ENCODE results near the gene MANSC1. TPM values are rescaled to one million over a fixed set of nuclear protein-coding genes. Genes with fewer than 3 reads are reported as not detected.

MANSC1 gene
- total and polyA plus RNA-seq, 2 of the 13 experiments (the other 11 are each of a cell fraction or from before 2014, with no cell fraction given), result 1.9 to 4.2 TPM

- TF ChIP-seq GMEB1 (CRISPR knock-in tag; IDR thresholded peaks at IDR 0.05; ENCODE audit: borderline replicate concordance) (peak; percentile 57; the same call in 1 of the 2 replicates), ZNF580 (CRISPR knock-in tag; IDR thresholded peaks at IDR 0.05; ENCODE audit: borderline replicate concordance, low read depth) (peak; percentile 77; the same call in 1 of the 2 replicates), ZNF230 (CRISPR knock-in tag; IDR thresholded peaks at IDR 0.05) (peak; percentile 39; the same call in 1 of the 2 replicates), ZNF607 (CRISPR knock-in tag; IDR thresholded peaks at IDR 0.05; ENCODE audit: borderline replicate concordance) (peak; percentile 88), HNRNPK (IDR thresholded peaks at IDR 0.05; ENCODE audit: low read depth, low read length, poor library complexity, severe bottlenecking) (peak; percentile 23), ZNF772 (CRISPR knock-in tag; IDR thresholded peaks at IDR 0.05) (peak; percentile 69; the same call in 1 of the 2 replicates), ZNF770 (CRISPR knock-in tag; IDR thresholded peaks at IDR 0.05) (peak; percentile 35; the same call in 1 of the 2 replicates), ZNF891 (CRISPR knock-in tag; IDR thresholded peaks at IDR 0.05) (peak; percentile 26; the same call in 1 of the 2 replicates), ZNF746 (CRISPR knock-in tag; IDR thresholded peaks at IDR 0.05) (0 out of 2 replicates have a peak, but pooled peaks have one; percentile 63), SALL1 (CRISPR knock-in tag; IDR thresholded peaks at IDR 0.05) (peak; percentile 81; the same call in 1 of the 2 replicates), ZNF547 (CRISPR knock-in tag; IDR thresholded peaks at IDR 0.05) (0 out of 2 replicates have a peak, but pooled peaks have one; percentile 30), ZSCAN30 (CRISPR knock-in tag; IDR thresholded peaks at IDR 0.05) (0 out of 2 replicates have a peak, but pooled peaks have one; percentile 47), POLR2AphosphoS5 (IDR thresholded peaks at IDR 0.05; ENCODE audit: low read depth, low read length) (no peak), KDM2A (CRISPR knock-in tag; IDR thresholded peaks at IDR 0.05; ENCODE audit: borderline replicate concordance, low read depth) (peak; percentile 81), ZNF678 (CRISPR knock-in tag; IDR thresholded peaks at IDR 0.05) (peak; percentile 61; the same call in 1 of the 2 replicates), ZNF501 (CRISPR knock-in tag; IDR thresholded peaks at IDR 0.05) (peak; percentile 80), ZNF605 (CRISPR knock-in tag; IDR thresholded peaks at IDR 0.05) (no peak), ZKSCAN5 (CRISPR knock-in tag; IDR thresholded peaks at IDR 0.05) (no peak), HHEX (CRISPR knock-in tag; IDR thresholded peaks at IDR 0.05) (no peak), NAIF1 (CRISPR knock-in tag; IDR thresholded peaks at IDR 0.05; ENCODE audit: borderline replicate concordance) (peak; percentile 78)
Observed at GRCh38 chr12:12349711-12350665, at the start of gene MANSC1 (continued).

All from HepG2 (cell line).